ENCODE data around the gene SPIRE1.

Gene SPIRE1

DNA sequence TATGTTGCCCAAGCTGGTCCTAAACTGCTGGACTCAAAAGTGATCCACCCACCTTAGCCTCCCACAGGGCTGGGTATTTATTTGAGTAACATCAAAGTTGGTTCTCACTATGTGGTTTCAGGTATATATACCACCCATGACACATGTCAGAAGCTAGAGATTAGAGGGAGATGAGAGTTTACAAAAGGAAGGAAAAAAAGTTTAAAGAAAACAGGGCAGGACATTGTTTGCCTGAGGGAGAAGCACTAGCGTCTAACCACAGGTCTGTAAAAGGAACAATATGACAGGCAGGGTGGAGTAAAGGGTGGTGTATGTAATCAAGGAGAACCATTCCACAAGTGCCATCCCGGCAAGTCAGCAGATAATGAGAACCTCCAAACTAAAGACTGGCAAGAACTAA lies 36.1 kb upstream of the SPIRE1 start:
- no peak for ATAC-seq
- TF ChIP-seq ZNF8 (CRISPR knock-in tag; IDR thresholded peaks at IDR 0.05): no peak
- TF ChIP-seq, protein P1, sequence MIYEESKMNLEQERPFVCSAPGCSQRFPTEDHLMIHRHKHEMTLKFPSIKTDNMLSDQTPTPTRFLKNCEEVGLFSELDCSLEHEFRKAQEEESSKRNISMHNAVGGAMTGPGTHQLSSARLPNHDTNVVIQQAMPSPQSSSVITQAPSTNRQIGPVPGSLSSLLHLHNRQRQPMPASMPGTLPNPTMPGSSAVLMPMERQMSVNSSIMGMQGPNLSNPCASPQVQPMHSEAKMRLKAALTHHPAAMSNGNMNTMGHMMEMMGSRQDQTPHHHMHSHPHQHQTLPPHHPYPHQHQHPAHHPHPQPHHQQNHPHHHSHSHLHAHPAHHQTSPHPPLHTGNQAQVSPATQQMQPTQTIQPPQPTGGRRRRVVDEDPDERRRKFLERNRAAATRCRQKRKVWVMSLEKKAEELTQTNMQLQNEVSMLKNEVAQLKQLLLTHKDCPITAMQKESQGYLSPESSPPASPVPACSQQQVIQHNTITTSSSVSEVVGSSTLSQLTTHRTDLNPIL (CRISPR knock-in tag; IDR thresholded peaks at IDR 0.05; ENCODE audit: low read depth): no peak
- TF ChIP-seq ZFP3 (CRISPR knock-in tag; IDR thresholded peaks at IDR 0.05): no peak
- TF ChIP-seq ESRRG (CRISPR knock-in tag; IDR thresholded peaks at IDR 0.05): no peak
- no peak for TF ChIP-seq TOX (CRISPR knock-in tag; IDR thresholded peaks at IDR 0.05; ENCODE audit: borderline replicate concordance)
- TF ChIP-seq TSHZ2 (CRISPR knock-in tag; IDR thresholded peaks at IDR 0.05): no peak
- no peak for TF ChIP-seq ARNTL (CRISPR knock-in tag; IDR thresholded peaks at IDR 0.05; ENCODE audit: borderline replicate concordance, low read depth)
- TF ChIP-seq TCF4 (CRISPR knock-in tag; IDR thresholded peaks at IDR 0.05; ENCODE audit: borderline replicate concordance): no peak

GRCh38 chr18:12692206-12692605 lies 34.3 kb upstream of the SPIRE1 start:
- TF ChIP-seq, protein P2, sequence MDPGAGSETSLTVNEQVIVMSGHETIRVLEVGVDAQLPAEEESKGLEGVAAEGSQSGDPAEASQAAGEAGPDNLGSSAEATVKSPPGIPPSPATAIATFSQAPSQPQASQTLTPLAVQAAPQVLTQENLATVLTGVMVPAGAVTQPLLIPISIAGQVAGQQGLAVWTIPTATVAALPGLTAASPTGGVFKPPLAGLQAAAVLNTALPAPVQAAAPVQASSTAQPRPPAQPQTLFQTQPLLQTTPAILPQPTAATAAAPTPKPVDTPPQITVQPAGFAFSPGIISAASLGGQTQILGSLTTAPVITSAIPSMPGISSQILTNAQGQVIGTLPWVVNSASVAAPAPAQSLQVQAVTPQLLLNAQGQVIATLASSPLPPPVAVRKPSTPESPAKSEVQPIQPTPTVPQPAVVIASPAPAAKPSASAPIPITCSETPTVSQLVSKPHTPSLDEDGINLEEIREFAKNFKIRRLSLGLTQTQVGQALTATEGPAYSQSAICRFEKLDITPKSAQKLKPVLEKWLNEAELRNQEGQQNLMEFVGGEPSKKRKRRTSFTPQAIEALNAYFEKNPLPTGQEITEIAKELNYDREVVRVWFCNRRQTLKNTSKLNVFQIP (CRISPR knock-in tag; IDR thresholded peaks at IDR 0.05; ENCODE audit: borderline replicate concordance, low read depth): no peak
- TF ChIP-seq GLIS3 (CRISPR knock-in tag; IDR thresholded peaks at IDR 0.05): no peak
- no peak for TF ChIP-seq ZFP30 (CRISPR knock-in tag; IDR thresholded peaks at IDR 0.05)
- TF ChIP-seq, protein P3, sequence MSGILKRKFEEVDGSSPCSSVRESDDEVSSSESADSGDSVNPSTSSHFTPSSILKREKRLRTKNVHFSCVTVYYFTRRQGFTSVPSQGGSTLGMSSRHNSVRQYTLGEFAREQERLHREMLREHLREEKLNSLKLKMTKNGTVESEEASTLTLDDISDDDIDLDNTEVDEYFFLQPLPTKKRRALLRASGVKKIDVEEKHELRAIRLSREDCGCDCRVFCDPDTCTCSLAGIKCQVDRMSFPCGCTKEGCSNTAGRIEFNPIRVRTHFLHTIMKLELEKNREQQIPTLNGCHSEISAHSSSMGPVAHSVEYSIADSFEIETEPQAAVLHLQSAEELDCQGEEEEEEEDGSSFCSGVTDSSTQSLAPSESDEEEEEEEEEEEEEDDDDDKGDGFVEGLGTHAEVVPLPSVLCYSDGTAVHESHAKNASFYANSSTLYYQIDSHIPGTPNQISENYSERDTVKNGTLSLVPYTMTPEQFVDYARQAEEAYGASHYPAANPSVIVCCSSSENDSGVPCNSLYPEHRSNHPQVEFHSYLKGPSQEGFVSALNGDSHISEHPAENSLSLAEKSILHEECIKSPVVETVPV (CRISPR knock-in tag; IDR thresholded peaks at IDR 0.05): no peak
- TF ChIP-seq ZFP3 (CRISPR knock-in tag; IDR thresholded peaks at IDR 0.05): no peak
- TF ChIP-seq ZNF70 (CRISPR knock-in tag; IDR thresholded peaks at IDR 0.05): no peak
- no peak for TF ChIP-seq ESRRG (CRISPR knock-in tag; IDR thresholded peaks at IDR 0.05)
- no peak for TF ChIP-seq ARNTL (CRISPR knock-in tag; IDR thresholded peaks at IDR 0.05; ENCODE audit: borderline replicate concordance, low read depth)
- TF ChIP-seq RARB (CRISPR knock-in tag; IDR thresholded peaks at IDR 0.05): no peak
- TF ChIP-seq, protein P1 (CRISPR knock-in tag; IDR thresholded peaks at IDR 0.05; ENCODE audit: low read depth): no peak
- no peak for TF ChIP-seq ZC3H10 (CRISPR knock-in tag; IDR thresholded peaks at IDR 0.05)
- no peak for TF ChIP-seq ZNF8 (CRISPR knock-in tag; IDR thresholded peaks at IDR 0.05)
- no peak for TF ChIP-seq CSDC2 (CRISPR knock-in tag; IDR thresholded peaks at IDR 0.05)
- ATAC-seq: no peak

GRCh38 chr18:12689256-12689850 lies 31.4 kb upstream of the SPIRE1 start:
- no peak for ATAC-seq
- TF ChIP-seq ZNF70 (CRISPR knock-in tag; IDR thresholded peaks at IDR 0.05) (no peak), OSR1 (CRISPR knock-in tag; IDR thresholded peaks at IDR 0.05) (no peak), SNAI2 (CRISPR knock-in tag; IDR thresholded peaks at IDR 0.05) (no peak), BACH2 (CRISPR knock-in tag; IDR thresholded peaks at IDR 0.05; ENCODE audit: borderline replicate concordance) (no peak), TCF4 (CRISPR knock-in tag; IDR thresholded peaks at IDR 0.05; ENCODE audit: borderline replicate concordance) (no peak), PPARA (CRISPR knock-in tag; IDR thresholded peaks at IDR 0.05; ENCODE audit: borderline replicate concordance) (no peak)
- TF ChIP-seq, protein P1 (CRISPR knock-in tag; IDR thresholded peaks at IDR 0.05; ENCODE audit: low read depth): no peak
